IMR-90 (cell line): ENCODE results near the gene KIF3B. TPM values are rescaled to one million over a fixed set of nuclear protein-coding genes. Genes with fewer than 3 reads are reported as not detected.
A peak's percentile ranks its signal among the peaks of the same experiment; 100 is the strongest.

Source experiments
- ATAC-seq: fragments of 200-7000 bp; cut with Tn5 transposase; 2 replicates; pipeline ENCODE4 v1.9.1; 2020; ENCODE audit warnings: low read depth, mild to moderate bottlenecking, moderate library complexity
- BruUV-seq: library from RNA; stranded (reverse); fragments of 400-500 nt; replicated peaks from 2 replicates; lab custom pipeline; 2021; lab: Mats Ljungman, UMichigan
- CTCF ChIA-PET: fragments of 300-600 bp; formaldehyde crosslinking; extraction: SDS; loops from one replicate; lab custom pipeline; 2021; ENCODE audit warnings: antibody characterized with exemption; lab: Yijun Ruan, JAX
- POLR2A ChIA-PET: fragments of 300-600 bp; sonication (Branson Sonifier 250); formaldehyde crosslinking; loops from one replicate; lab custom pipeline; 2022; ENCODE audit warnings: antibody characterized with exemption; ENCODE audit not compliant: unreplicated experiment; lab: Charles Lee
- DNase-seq: peaks from one replicate; pipeline ENCODE4 v3.0.0; 2013
- H2AFZ ChIP-seq: replicated peaks from 2 replicates; pipeline ENCODE3; 2013; ENCODE audit warnings: low read length, mild to moderate bottlenecking; ENCODE audit not compliant: poor library complexity
- H2AK5ac ChIP-seq: 2 replicates; pipeline ENCODE4 v1.6.1; 2013; ENCODE audit warnings: low read depth, low read length, inconsistent platforms
- H2AK9ac ChIP-seq: replicated peaks from 2 replicates; pipeline ENCODE3; 2013; ENCODE audit warnings: mild to moderate bottlenecking, low read depth, low read length, moderate library complexity; ENCODE audit not compliant: poor library complexity
- H2BK120ac ChIP-seq: 2 replicates; pipeline ENCODE4 v1.6.1; 2013; ENCODE audit warnings: low read depth, low read length, inconsistent platforms
- H2BK15ac ChIP-seq: 3 replicates; pipeline ENCODE4 v1.6.1; 2013; ENCODE audit warnings: low read depth, low read length, inconsistent platforms
- H2BK20ac ChIP-seq: 2 replicates; pipeline ENCODE4 v1.6.1; 2013; ENCODE audit warnings: low read depth, mild to moderate bottlenecking, inconsistent platforms, low read length, moderate library complexity
- H2BK5ac ChIP-seq: 2 replicates; pipeline ENCODE4 v1.6.1; 2013; ENCODE audit warnings: mild to moderate bottlenecking, low read depth, low read length, inconsistent platforms; ENCODE audit not compliant: poor library complexity, severe bottlenecking
- H3K14ac ChIP-seq: replicated peaks from 2 replicates; pipeline ENCODE4 v1.6.1; 2013; ENCODE audit warnings: low read depth, low read length, inconsistent platforms
- H3K18ac ChIP-seq: 2 replicates; pipeline ENCODE4 v1.6.1; 2013; ENCODE audit warnings: low read depth, low read length, control low read depth
- H3K23ac ChIP-seq: 2 replicates; pipeline ENCODE4 v1.6.1; 2013; ENCODE audit warnings: low read depth, low read length, inconsistent platforms
- H3K27ac ChIP-seq: 2 replicates; pipeline ENCODE4 v1.5.1; 2013; ENCODE audit warnings: mild to moderate bottlenecking, control low read depth, low read length; ENCODE audit not compliant: insufficient read depth
- H3K27me3 ChIP-seq: 2 replicates; pipeline ENCODE4 v1.6.1; 2013; ENCODE audit warnings: low read length; ENCODE audit not compliant: control insufficient read depth, insufficient read depth
- H3K36me3 ChIP-seq: 2 replicates; pipeline ENCODE4 v1.6.1; 2013; ENCODE audit warnings: low read length, mixed read lengths; ENCODE audit not compliant: control insufficient read depth, insufficient read depth
- H3K4ac ChIP-seq: 2 replicates; pipeline ENCODE4 v1.6.1; 2013; ENCODE audit warnings: low read depth, low read length, inconsistent platforms
- H3K4me1 ChIP-seq: 2 replicates; pipeline ENCODE4 v1.6.1; 2013; ENCODE audit warnings: low read length, mixed read lengths; ENCODE audit not compliant: control insufficient read depth, insufficient read depth
- H3K4me2 ChIP-seq: 2 replicates; pipeline ENCODE4 v1.6.1; 2013; ENCODE audit warnings: low read depth, mild to moderate bottlenecking, control low read depth, low read length, moderate library complexity
- H3K4me3 ChIP-seq: 2 replicates; pipeline ENCODE4 v1.5.1; 2013; ENCODE audit warnings: low read depth, mild to moderate bottlenecking, control low read depth, low read length, moderate library complexity; ENCODE audit not compliant: insufficient read depth
- H3K56ac ChIP-seq: 2 replicates; pipeline ENCODE4 v1.6.1; 2013; ENCODE audit warnings: low read length, inconsistent platforms; ENCODE audit not compliant: insufficient read depth; ENCODE audit errors: extremely low read depth
- H3K79me1 ChIP-seq, 2 experiments: 2 replicates each; pipeline ENCODE4 v1.6.1; 2013; ENCODE audit warnings: low read length in 2 of 2, inconsistent platforms in 1 of 2, low read depth in 1 of 2
- H3K9ac ChIP-seq: 2 replicates; pipeline ENCODE4 v1.6.1; 2013; ENCODE audit warnings: low read depth, low read length, control low read depth
- H3K9me1 ChIP-seq: 2 replicates; pipeline ENCODE4 v1.6.1; 2013; ENCODE audit warnings: low read length, inconsistent platforms; ENCODE audit not compliant: insufficient read depth
- H3K9me3 ChIP-seq: 2 replicates; pipeline ENCODE4 v1.6.1; 2013; ENCODE audit warnings: low read length; ENCODE audit not compliant: control insufficient read depth, insufficient read depth
- H4K20me1 ChIP-seq: 2 replicates; pipeline ENCODE4 v1.6.1; 2013; ENCODE audit warnings: low read length, inconsistent platforms; ENCODE audit not compliant: insufficient read depth
- H4K5ac ChIP-seq: 2 replicates; pipeline ENCODE4 v1.6.1; 2013; ENCODE audit warnings: mild to moderate bottlenecking, low read depth, low read length, control low read depth
- H4K8ac ChIP-seq, 2 experiments: 2 replicates each; pipeline ENCODE4 v1.6.1; 2013; ENCODE audit warnings: low read depth in 2 of 2, low read length in 2 of 2, control low read depth in 1 of 2, inconsistent platforms in 1 of 2
- H4K91ac ChIP-seq: 2 replicates; pipeline ENCODE4 v1.6.1; 2013; ENCODE audit warnings: low read depth, low read length, inconsistent platforms; ENCODE audit not compliant: insufficient read depth
- BHLHE40 ChIP-seq: fragments of 150-350 bp; IDR thresholded peaks from 2 replicates; pipeline ENCODE4 v1.6.1; 2016; ENCODE audit warnings: mild to moderate bottlenecking, low read depth, low read length
- CEBPB ChIP-seq: IDR thresholded peaks from 2 replicates; pipeline ENCODE4 v1.6.1; 2012; ENCODE audit warnings: low read depth, low read length, improper control_type of control experiment
- CHD1 ChIP-seq: IDR thresholded peaks from 2 replicates; pipeline ENCODE4 v1.6.1; 2012; ENCODE audit warnings: low read depth, low read length, improper control_type of control experiment
- FOS ChIP-seq: fragments of 150-350 bp; IDR thresholded peaks from 2 replicates; pipeline ENCODE4 v1.6.1; 2016; ENCODE audit warnings: low read depth, low read length
- MAFK ChIP-seq: IDR thresholded peaks from 2 replicates; pipeline ENCODE4 v1.6.1; 2012; ENCODE audit warnings: low read depth, low read length, improper control_type of control experiment
- MXI1 ChIP-seq: IDR thresholded peaks from 2 replicates; pipeline ENCODE4 v1.6.1; 2012; ENCODE audit warnings: low read depth, mild to moderate bottlenecking, low read length, moderate library complexity, borderline replicate concordance
- RAD21 ChIP-seq: IDR thresholded peaks from 2 replicates; pipeline ENCODE4 v1.6.1; 2012; ENCODE audit warnings: low read length, improper control_type of control experiment
- RCOR1 ChIP-seq: IDR thresholded peaks from 2 replicates; pipeline ENCODE4 v1.6.1; 2012; ENCODE audit warnings: mild to moderate bottlenecking, low read length, improper control_type of control experiment; ENCODE audit not compliant: insufficient replicate concordance
- RFX5 ChIP-seq: IDR thresholded peaks from 2 replicates; pipeline ENCODE4 v1.8.0; 2012; ENCODE audit warnings: low read depth, mild to moderate bottlenecking, low read length, moderate library complexity
- SMC3 ChIP-seq: fragments of 150-350 bp; IDR thresholded peaks from 2 replicates; pipeline ENCODE4 v1.6.1; 2016; ENCODE audit warnings: low read depth, mild to moderate bottlenecking, antibody characterized with exemption, low read length, moderate library complexity
- WGBS, 2 experiments: methylation state at CpG; one replicate each; pipeline versions ENCODE4 v1.1.5 to v1.1.7; 2013; ENCODE audit warnings: missing lambda C conversion rate in 2 of 2; ENCODE audit not compliant: insufficient read length in 1 of 2; ENCODE audit errors: extremely low coverage in 2 of 2; 5-methylcytosine and 5-hydroxymethylcytosine counted together
- dilution Hi-C: fragments of 300-500 bp; cut with HindIII; formaldehyde crosslinking; loops from one replicate; pipeline ENCODE4 v1.14.3; 2018; ENCODE audit warnings: low sequenced_read_pairs; ENCODE audit not compliant: unreplicated experiment
- in situ Hi-C: fragments of 300-500 bp; cut with MboI; formaldehyde crosslinking; loops from 3 replicates; pipeline ENCODE4 v1.14.3; 2019; ENCODE audit warnings: low sequenced_read_pairs, inconsistent platforms, mixed read lengths
- intact Hi-C: fragments of 100-400 bp; cut with micrococcal nuclease; formaldehyde crosslinking; loops from 2 replicates; pipeline ENCODE4 v1.10.0; 2022
- polyA plus RNA-seq, 3 experiments: library from polyadenylated mRNA; depleted of rRNA; stranded (reverse); fragments of >200 nt; gene quantifications; 2 replicates each; pipeline ENCODE4 v1.2.3, GENCODE V29; 2012; ENCODE audit warnings: low replicate concordance in 1 of 3
- total RNA-seq: library from RNA; depleted of rRNA; stranded (reverse); fragments of >200 nt; gene quantifications from 2 replicates; pipeline ENCODE4 v1.2.3, GENCODE V29; 2012
- TF ChIP-seq, protein P1 (sequence below): fragments of 150-350 bp; IDR thresholded peaks from 2 replicates; pipeline ENCODE4 v1.6.1; 2016; ENCODE audit warnings: low read depth, mild to moderate bottlenecking, low read length, moderate library complexity, borderline replicate concordance

Gene KIF3B
- total and polyA plus RNA-seq, 2 of the 4 experiments (the other 2 are of a cell fraction) = 17.1 to 28.1 TPM

GRCh38 chr20:32333181-32333987, 55.9 kb downstream of the KIF3B start (continued):
- no peak for TF ChIP-seq MXI1

GRCh38 chr20:32333988-32334885, 56.8 kb downstream of the KIF3B start:
- POLR2A ChIA-PET = no interaction called here
- Histone ChIP-seq H2BK5ac (no peak overlapping the region), H2BK120ac (no peak overlapping the region), H3K9me3 (no peaks in the 10 kb centered on the region), H3K14ac (no peak overlapping the region), H2BK15ac (no peak overlapping the region), H3K9me1 (peaks cover 11% of the 10 kb centered on the region), H4K8ac (no peak overlapping the region), H3K18ac (no peak overlapping the region), H2AK5ac (no peak overlapping the region), H4K20me1 (no peaks in the 10 kb centered on the region), H3K4ac (peak overlapping the region; percentile 32; the same call in 1 of the 2 replicates), H3K4me3 (no peak overlapping the region), H2BK20ac (no peak overlapping the region), H3K4me1 (peaks cover 4% of the 10 kb centered on the region), H3K79me1 (peaks cover 0 to 5% of the 10 kb centered on the region in 2 experiments; a peak in 2 of 4 replicates), H4K91ac (no peak overlapping the region), H3K27me3 (no peaks in the 10 kb centered on the region), H2AK9ac (no peak overlapping the region), H3K4me2 (no peak overlapping the region), H3K36me3 (peaks cover 17% of the 10 kb centered on the region), H3K9ac (no peak overlapping the region), H3K27ac (no peak overlapping the region), H3K56ac (no peak overlapping the region), H4K5ac (no peak overlapping the region), H2AFZ (no peak overlapping the region), H3K23ac (no peak overlapping the region)
- CTCF ChIA-PET = no interaction called here
- intact Hi-C loops (no loop called here), dilution Hi-C loops (no loop called here), in situ Hi-C loops (no loop called here)
- DNase-seq (no peak), ATAC-seq (no peak)
- no TSS peak for BruUV-seq
- WGBS, 2 experiments = 82% methylated on average over 2 of the region's 13 CpGs; no CpG with 5 or more reads in 1 of the 2 experiments
- no peak for TF ChIP-seq RAD21
- no peak for TF ChIP-seq MXI1
- no peak for TF ChIP-seq CHD1
- TF ChIP-seq, protein P1, sequence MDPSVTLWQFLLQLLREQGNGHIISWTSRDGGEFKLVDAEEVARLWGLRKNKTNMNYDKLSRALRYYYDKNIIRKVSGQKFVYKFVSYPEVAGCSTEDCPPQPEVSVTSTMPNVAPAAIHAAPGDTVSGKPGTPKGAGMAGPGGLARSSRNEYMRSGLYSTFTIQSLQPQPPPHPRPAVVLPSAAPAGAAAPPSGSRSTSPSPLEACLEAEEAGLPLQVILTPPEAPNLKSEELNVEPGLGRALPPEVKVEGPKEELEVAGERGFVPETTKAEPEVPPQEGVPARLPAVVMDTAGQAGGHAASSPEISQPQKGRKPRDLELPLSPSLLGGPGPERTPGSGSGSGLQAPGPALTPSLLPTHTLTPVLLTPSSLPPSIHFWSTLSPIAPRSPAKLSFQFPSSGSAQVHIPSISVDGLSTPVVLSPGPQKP = no peak
- no peak for TF ChIP-seq RFX5
- no peak for TF ChIP-seq CEBPB
- no peak for TF ChIP-seq RCOR1
- TF ChIP-seq BHLHE40 = no peak
- no peak for TF ChIP-seq MAFK
- no peak for TF ChIP-seq SMC3
- TF ChIP-seq FOS = no peak
